Inflammatory macrophage treated with lipopolysaccharide for 1 hour (primary cell): ENCODE results near the gene SETMAR.
"Not testable (repeated sequence)": the region's sequence is repeated elsewhere in the genome, so short reads cannot be mapped to it uniquely, and the experiment has no call there.

Experiments used
- DNase-seq, 2 donors: peaks; one replicate each; pipeline ENCODE4 v3.0.0-alpha.2; 2020 to 2022

SETMAR gene

DNA sequence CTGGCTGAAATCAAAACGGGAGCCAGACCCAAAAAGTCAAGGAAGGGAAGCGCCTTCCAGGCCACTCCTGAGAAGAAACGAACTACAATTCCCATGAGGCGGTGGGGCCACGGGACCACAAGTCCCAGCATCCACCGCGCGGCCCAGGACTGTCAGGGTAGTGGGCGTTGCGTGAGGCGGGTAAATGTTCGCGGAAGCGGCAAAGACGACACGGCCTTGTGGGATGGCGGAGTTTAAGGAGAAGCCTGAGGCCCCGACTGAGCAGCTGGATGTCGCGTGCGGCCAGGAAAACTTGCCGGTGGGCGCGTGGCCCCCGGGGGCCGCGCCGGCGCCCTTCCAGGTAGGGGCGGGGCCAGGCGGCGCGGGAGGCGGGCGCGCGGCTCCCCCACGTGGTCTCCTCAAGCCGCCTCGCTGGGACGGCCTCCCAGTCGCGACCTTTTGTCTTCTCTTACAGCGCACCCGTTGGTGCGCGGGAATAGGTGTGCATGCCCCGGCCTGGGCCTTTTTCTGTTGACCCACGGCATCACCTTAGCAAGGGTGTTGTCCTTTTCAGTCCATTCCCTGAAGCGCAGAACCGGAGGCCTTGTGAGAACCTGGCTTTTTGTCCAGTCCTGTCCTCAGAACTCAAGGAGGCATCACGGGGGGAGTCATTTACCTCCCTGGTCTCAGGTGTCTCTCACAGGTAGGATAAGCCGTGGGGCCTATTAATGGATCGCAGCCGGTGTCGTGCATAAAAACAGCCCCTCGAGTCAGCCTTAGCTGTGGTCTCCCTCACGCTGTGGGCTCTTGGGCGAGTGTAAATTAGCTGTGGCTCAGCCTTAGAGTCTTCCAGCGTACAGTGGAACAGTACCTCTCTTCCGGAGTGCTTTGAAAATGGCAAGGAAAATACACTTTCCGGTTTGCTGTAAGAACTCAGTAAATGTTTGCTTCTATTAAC is at the start of gene SETMAR:
Gene SETMAR (plus strand): TSS at position 183 of the 937 bp plus-strand sequence. CDS start 2 bp downstream, at position 185.
- peak; percentile 80 to 91 for DNase-seq

DNA sequence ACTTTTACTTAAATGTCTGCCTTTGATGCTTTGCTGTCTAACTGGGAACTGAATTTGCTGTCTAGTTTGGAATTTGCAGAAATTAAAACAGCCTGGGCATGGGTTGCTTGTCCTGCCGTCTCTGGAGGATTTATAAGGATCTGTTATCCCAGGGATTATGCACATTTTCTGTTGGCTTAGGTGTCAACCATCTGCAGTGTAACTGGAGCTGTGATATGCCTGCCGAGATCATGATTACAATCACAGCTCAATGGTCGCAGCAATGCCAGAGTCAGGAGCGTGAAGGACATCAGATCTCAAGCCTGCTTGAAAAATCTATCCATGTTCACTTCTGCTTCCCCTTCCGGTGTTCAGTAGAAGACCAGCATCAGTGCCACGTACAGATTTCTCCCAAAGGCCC is 41.8 kb upstream of the SETMAR start:
- no peak for DNase-seq

DNA sequence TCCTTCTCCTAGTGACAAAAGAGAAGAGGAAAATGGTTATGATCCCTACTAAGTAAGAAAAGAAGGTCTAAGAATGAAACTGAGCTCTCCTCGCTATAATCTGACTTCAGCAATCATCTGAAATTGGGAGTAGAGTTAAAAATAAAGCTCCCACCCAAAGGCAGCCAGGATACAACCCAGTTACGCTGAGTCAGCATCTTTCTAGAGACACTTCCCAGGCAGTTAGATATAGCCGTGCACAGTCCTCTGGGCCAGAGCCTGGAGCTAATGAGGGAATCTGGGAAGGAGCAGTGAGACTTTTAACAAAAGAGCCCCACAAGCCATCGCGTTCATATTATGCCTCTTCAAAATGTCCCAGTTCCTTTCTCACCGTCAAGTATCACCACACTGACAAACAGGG is 39.1 kb upstream of the SETMAR start:
- DNase-seq = no peak

DNA sequence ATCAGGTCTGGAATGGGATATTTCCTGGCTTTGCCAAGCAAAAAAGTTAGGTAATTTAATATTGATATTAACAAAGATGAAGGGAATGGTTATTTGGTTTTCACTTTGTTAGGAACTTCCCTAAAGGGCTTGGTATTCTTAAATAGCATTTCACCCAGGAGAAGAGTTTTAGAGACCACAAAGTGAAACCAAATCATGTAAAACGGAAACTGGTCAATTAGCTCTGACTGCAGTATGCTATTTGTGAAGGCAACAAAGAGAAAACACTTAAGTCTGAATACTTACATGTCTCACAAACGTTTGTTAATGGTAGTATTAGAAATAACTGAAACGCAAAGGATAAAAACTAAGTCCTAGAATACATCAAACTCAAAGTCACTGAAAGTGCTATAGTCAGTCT is 32.4 kb upstream of the SETMAR start:
- DNase-seq = peak; percentile 39 to 40

DNA sequence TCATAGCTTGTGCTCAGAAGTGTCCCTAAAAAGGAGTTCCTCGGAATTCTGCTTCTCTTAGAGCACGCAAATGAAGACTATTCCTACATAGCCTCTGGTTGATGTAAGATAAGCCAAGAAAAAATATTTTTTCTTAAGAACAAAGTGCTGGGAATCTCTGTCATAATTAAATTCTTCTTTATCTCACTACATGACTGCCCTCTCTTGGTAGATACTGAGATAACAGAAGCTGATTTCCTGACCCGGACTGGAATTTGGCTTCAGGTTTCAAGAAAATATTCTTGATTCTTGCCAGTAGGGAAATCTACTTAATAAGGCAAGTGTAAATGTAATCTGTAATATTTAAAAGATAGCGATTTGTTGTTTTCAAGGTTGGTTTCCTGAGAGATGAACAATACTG is 31.3 kb upstream of the SETMAR start:
- peak; percentile 15 to 63 for DNase-seq

DNA sequence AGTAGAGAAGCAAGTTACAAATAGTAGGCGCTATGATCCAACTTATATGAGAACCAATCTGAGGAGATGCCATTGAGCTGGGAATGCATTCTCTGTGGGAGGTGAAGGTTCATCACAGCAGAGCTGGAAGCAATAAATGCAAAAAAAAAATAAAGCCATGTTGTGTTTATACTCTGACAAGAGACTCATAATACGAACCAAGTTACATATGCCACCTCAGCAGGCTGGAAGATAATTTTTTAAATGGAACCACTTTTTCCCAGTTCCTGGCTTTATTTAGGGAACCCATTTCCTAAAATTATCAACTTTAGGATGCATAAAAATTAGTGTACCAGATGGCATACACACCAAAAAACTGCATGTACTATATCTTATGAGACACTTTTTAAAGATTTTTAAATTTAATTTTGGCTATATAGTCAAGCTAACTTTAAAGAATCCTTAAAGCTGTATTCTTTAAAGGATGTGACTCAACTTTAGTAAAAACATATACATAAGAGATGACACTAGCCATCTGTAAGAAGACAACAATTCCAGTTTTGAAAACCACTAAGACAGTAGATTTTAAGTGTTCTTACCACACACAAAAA is 23.6 kb upstream of the SETMAR start:
- no peak for DNase-seq

DNA sequence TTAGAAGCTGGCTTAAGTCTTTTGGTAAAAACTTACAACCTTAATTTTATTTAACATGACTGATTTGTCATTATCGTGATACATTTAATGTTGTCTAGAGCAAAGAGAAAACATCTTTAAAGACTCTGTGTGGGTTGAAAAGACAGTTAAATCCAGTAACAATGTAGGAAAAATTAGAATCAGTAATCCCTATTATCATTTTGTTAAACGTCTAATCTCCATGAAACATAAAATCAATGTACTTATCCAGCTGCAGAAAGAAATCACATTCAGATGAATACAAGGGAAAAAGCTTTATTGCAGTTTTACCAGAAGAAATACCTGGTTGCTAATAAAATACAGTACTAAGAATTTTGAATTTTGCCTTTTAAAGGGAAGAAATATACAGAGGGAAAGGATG is 21.2 kb upstream of the SETMAR start:
- DNase-seq = no peak

DNA sequence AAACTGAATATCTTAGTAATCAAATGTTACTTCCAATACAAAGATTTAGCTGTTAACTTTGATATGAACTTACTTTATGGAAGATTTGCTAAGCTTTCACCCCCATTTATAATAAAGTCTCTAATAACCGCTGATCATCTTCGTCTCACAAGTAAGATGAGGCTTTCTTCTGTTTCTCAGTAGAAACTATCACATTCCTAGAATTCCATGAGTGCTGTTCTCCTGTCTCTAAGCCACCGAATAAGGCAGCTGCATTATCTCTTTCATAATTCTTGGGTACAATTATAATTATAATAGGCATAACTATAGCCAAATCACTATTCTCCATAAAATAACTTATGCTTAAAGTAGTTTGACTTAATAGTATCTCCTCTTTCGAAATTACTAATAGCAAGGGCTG is 18.3 kb upstream of the SETMAR start:
- no peak for DNase-seq

DNA sequence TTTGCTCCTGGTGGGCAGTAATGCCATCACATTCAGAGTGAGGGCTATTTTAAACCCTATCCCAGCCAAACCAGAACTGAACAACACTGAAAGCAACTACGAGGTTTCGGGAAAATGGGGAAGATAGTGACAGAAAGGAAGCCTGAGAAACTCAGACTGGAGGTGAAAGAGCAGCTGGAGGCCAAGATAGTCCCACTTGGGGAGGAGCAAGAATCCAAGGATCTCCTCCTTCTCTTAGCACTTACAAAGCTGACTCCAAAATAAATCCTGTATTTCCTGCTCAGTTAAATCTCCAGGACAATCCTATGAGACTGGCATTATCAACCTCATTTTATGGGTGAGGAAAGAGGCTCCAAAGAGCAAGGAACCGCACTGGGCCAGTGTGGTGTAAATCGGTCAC is 14.1 kb upstream of the SETMAR start:
- no peak for DNase-seq

DNA sequence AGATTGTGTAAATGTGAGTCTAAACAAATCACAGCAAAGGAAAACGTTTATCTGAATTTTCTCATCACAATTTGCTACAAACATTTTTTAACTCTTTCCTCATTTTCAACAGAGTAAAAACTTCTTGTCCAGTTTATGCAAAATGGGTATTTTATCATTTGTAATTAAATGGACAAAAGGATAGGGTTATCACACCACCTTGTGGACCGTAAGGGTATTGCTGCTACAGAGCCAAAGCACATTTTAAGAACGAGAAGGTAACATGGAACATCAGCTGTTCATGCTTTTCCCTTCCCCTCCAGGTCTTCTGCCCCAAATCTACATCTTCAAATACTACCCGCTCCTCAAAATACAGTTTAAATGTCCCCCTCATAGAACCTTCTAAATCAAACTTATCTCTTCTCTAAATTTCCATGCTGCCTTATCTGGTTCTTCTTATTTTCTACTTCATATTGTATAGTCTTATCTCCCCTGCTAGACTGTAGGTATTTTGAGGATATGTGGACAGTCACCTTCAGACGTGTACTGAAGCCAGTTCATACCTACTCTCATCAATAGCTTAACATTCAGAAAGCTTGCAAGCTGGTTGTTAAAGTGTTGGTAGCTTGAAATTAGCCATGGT is 12.8 kb upstream of the SETMAR start:
- peak; percentile 25 to 73 for DNase-seq

DNA sequence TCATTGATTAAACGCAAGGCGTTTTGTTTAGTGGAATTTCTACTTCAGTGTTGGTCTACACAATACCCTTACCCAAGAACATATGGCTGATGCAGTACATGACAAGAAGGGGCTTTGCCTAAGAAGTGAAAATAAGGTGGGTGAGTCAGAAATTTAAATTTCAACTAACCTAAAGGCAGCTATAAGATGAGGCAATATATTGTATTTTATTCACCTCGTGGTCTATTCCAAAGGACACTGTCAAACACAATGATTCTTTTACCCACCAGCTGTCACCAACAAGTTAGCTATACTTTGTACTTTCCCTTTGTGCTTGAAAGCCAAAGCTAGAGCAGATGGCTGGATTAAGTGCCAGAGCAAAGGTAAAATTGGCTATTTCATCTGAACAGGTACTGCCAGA is 10.9 kb upstream of the SETMAR start:
- DNase-seq = no peak

DNA sequence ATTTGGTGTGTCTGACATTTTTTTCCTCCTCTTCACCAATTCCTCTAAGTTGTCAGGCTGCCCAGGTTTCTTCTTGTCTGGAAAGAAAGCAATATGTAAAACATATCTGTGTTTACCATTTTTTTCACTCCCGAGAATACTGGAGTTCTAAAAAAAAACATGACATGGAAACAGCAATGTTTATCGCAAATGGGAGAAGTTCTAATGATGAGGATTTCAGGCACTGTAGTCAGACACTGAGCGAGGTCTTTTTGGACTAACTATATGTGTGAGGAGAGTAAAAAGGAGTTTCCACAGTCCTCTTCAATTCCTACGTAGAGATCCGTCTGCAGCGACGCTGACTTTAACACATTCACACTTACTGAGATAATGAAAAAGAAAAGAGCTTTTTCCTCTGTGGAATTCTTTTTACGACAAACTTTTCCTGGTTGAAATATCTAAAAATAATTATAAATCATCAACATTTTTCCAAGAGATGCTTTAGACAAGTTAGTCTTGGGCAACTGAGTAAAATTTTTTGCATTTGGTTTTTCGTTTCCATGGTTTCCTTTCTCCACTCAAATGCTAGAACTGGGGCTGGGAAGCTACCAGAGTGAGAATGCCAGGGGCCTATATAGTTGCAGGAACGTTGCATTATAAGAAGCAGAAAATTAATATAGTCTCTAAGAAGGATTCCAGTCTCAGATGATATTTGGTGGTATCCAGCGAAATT is 8.4 kb upstream of the SETMAR start:
- DNase-seq = no peak

DNA sequence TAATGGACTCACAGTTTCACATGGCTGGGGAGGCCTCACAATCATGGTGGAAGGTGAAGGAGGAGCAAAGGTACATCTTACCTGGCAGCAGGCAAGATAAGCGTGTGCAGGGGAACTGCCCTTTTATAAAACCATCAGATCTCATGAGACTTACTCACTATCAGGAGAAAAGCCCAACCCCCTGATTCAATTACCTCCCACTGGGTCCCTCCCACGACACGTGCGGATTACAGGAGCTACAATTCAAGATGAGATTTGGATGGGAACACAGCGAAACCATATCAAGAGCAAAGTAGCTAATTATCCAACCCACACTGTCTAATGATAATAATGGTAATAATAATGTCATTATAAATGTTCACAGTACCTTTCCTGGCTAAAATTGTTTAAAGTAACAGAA is 6.7 kb upstream of the SETMAR start:
- not testable (repeated sequence) for DNase-seq

DNA sequence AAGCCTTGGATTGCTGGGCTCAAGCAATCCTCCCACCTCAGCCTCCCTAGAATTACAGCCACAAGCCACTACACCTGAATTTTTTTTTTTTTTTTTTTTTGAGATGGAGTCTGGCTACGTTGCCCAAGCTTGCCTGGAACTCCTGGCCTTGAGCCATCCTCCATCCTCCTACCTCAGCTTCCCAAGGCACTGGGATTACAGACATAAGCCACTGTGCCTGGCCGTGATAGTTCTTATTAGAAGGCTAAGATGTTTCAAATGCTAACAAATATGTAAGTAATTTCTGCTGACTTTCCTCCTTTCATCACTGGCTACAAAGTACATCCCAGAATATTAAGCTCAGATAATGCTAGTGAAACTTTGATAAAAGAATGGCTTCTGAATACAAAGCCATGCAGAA is 5.7 kb upstream of the SETMAR start:
- no peak for DNase-seq

DNA sequence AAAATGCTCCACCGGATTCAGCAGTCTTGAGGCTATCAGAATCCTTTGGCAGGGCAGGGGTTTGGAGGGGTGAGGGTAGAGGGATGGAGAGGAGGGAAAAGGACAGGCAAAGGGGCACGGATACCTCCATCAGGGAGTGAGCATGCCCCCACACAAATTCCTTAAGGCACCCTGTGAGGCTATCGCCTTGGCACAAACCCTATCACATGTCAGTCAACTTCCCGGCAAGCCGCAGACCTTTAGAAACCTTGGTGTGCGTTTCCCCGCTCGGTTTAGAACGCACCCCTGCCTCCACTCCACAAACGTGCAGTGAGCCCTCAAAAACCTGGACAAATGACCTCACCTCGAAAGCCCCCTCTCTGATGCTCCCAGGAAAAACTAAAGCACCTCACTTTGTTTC is 422 bp upstream of the SETMAR start:
- no peak for DNase-seq

DNA sequence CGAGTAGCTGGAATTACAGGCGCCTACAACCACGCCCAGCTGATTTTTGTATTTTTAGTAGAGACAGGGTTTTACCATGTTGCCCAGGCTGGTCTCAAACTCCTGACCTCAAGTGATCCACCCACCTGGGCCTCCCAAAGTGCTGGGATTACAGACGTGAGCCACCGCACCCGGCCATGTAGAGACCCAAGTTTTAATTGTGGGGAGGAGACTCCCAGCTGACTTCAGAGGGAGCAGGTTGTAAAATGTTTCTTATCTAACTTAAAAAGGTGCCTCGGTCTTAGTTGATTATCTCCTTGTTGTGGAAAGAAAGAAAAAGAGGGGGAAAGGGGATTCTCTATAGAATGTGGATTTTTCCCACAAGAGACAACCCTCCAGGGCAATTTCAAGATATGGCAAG is 2.0 kb downstream of the SETMAR start:
- not testable (repeated sequence) for DNase-seq

DNA sequence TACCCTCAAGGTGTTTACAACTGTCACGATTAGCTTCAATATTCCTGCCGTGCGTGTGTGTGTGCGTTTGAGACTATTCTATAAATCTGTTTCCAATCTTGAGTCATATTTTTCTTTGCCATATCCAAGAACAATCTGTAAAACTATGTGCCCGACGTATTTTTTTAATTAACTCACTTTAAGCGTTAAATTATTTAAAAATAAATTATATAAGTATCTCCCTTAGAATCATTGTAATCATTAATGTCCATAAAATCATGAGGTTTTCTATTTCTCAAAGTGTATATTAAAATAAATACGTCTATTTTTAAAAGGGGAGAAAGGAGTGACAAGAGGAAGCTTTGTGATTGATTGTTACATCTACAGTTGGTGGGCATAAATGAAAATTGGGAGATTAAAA is 2.9 kb downstream of the SETMAR start:
- no peak for DNase-seq

DNA sequence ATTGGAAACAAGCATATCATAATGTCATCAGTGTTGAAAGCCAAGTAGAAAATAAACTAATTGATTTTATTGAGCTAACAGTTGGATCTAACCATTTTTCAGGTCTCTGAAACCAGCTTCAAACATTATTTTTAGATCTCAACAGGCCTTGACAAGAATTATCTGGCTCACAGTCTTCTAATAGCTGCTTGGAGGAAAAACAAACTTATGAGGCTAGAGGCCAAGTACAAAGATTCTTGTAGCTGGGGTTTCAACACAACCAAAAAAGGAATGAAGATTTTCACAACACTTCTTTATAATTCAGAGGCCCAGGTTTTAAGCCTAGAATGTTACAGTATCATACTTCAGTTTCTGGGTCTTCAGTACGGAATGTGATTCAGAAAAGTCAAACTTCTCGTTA is 3.7 kb downstream of the SETMAR start:
- no peak for DNase-seq

DNA sequence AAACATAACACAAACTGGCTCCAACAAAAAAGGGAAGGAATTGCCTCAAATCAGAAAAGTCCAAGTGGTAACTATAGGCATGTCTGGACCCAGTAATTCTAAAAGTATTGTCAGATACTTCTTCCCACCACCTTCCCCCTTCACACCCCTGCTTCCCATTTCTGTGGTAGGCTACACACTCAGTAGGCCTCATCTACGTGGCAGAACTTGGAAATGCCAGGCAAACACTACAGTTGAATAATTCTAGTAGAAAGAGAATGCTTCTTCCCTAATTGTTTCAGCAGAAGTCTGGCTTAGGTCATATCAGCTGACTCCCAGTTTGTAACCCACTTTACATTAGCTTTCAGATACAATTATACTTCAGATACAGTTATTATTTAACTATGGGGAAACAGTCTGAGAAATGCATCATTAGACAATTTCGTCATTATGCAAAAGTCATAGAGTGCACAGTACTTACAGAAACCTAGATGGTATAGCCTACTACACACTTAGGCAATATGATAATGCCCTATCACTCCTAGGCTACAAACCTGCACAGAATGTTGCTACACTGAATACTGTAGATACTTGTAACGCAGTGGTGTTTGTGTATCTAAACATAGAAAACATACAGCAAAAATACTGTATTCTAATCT is 6.4 kb downstream of the SETMAR start:
- peak; percentile 86 to 99 for DNase-seq

DNA sequence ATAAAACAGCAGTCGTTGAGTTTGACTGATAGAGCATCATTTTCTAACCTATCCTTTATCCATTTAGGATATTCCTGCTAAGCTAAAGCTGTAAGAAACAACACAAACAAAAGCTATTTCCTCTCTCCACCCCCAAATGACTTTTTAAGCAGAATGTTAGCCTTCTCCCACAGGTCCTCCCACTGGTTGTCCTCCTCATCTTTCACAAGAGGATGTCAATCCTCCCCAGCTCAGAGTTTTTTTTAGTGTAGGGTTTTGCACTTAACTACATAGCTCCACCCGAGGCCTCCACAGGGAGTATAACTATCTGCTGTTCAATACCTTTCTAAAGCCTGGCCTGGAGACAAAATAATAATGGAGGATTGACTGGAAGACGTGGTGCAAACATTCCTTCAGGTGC is 7.8 kb downstream of the SETMAR start:
- DNase-seq = peak; percentile 42 to 71

DNA sequence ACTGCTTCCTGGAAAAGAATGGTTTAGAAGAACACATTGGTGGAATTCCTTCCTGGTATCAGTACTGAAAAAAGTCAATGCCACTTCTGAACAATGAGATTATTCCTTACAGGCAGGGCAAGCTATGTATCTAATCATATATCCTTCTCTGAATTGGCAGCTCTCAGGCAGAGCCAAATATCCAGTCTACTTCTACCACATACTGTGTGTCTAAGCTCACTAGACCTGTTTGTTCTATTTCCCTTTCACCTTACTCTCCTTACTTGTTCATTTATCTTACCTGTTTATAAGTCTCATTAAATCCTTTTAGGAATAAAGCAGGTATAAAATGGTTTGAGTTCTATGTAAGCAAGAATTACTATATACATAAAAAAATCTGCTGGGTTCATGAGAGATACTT is 8.3 kb downstream of the SETMAR start:
- DNase-seq = no peak

DNA sequence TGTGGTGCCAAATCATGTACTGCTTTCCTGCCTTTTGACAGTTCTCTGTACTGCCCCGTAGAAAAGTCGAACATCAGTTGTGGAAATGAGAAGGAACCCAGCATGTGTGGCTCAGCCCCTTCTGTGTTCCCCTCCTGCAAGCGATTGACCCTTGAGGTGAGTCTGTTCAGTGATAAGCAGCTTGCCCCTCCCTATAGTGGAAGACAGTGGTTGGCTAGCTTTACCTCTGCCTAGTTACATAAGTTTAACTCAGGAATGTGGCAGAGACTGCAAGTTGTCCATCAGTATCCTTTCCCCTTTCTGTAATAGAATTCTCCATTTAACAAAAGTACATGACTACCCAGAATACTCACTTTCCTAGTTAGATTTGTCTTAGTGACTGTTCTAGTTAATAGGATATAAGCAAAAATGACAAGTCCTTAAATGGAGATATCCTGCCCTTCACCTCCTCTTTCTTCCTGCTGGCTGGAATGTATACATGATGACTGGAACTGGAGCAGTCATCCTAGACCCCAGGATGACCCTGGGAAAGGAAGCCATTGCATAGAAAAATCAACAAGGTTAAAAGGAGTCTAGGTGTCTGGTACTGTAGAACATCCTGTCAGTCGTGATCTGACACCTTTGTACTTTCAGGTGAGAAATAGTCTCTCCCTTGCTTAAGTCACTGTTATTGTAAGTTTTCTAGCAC is 10.6 kb downstream of the SETMAR start:
- no peak for DNase-seq
